GM19372 (cell line): ENCODE data around the gene EGFR.
"Not testable (repeated sequence)": the region's sequence is repeated elsewhere in the genome, so short reads cannot be mapped to it uniquely, and the experiment has no call there.

Experiments
- ATAC-seq: cut with Tn5 transposase; IDR thresholded peaks from one replicate; pipeline ENCODE4 v1.9.1; 2021; ENCODE audit warnings: mild to moderate bottlenecking, low read depth, moderate library complexity; ENCODE audit not compliant: unreplicated experiment

The EGFR gene

GRCh38 chr7:55160539-55160938, 141.7 kb downstream of the EGFR start:
- ATAC-seq, result no peak

GRCh38 chr7:55161154-55161687, 142.4 kb downstream of the EGFR start:
- ATAC-seq, result no peak

GRCh38 chr7:55162476-55162875, 143.7 kb downstream of the EGFR start:
- ATAC-seq, result no peak

GRCh38 chr7:55163733-55164132, 144.9 kb downstream of the EGFR start:
- ATAC-seq, result no peak

GRCh38 chr7:55164527-55164926, 145.7 kb downstream of the EGFR start:
- ATAC-seq, result no peak

GRCh38 chr7:55165176-55165861, 146.5 kb downstream of the EGFR start:
- no peak for ATAC-seq

- ATAC-seq, result not testable (repeated sequence)
Observed at GRCh38 chr7:55167296-55167695, 148.5 kb downstream of the EGFR start.

GRCh38 chr7:55170335-55171069, 151.7 kb downstream of the EGFR start:
- ATAC-seq, result no peak

- no peak for ATAC-seq
Observed at GRCh38 chr7:55171157-55171556, 152.3 kb downstream of the EGFR start.

GRCh38 chr7:55172161-55172560, 153.3 kb downstream of the EGFR start:
- ATAC-seq, result no peak

GRCh38 chr7:55172881-55173609, 154.2 kb downstream of the EGFR start:
- ATAC-seq, result no peak

GRCh38 chr7:55173671-55174070, 154.9 kb downstream of the EGFR start:
- ATAC-seq, result no peak

GRCh38 chr7:55174456-55174855, 155.6 kb downstream of the EGFR start:
- no peak for ATAC-seq

- no peak for ATAC-seq
Observed at GRCh38 chr7:55174856-55175255, 156.0 kb downstream of the EGFR start.

GRCh38 chr7:55177068-55177530, 158.3 kb downstream of the EGFR start:
- ATAC-seq, result no peak

GRCh38 chr7:55177589-55178261, 158.9 kb downstream of the EGFR start:
- ATAC-seq, result no peak

- ATAC-seq, result no peak
Observed at GRCh38 chr7:55178292-55178862, 159.6 kb downstream of the EGFR start.

- no peak for ATAC-seq
Observed at GRCh38 chr7:55178863-55179773, 160.3 kb downstream of the EGFR start.
